GM10266 (cell line): ENCODE data around the gene APOC4.

Experiments used
- DNase-seq: peaks from one replicate; pipeline ENCODE4 v3.0.0; 2012; ENCODE audit errors: extremely low spot score
- CTCF ChIP-seq: IDR thresholded peaks from 2 replicates; pipeline ENCODE4 v1.5.1; 2012; ENCODE audit warnings: mild to moderate bottlenecking, low read depth; ENCODE audit not compliant: control insufficient read depth, insufficient read depth; ENCODE audit errors: missing control alignments

Gene APOC4

GRCh38 chr19:44990459-44990858 is 48.4 kb downstream of the APOC4 start:
- no peak for DNase-seq
- no peak for TF ChIP-seq CTCF

DNA sequence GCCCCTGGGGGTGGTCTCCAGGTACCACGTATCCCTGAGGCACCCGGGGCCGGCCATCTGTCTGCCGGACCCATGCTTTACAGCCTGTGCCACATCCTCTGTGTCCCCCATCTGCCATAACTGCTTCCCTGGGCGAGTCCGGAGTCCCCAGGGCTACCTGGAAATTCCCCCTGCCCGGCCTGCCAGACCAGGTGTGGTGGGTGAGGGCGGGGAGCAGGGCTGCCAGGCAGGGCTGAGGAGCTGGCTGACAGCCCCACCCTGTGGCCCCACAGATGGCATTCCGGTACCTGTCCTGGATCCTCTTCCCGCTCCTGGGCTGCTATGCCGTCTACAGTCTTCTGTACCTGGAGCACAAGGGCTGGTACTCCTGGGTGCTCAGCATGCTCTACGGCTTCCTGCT is 48.9 kb downstream of the APOC4 start:
- no peak for DNase-seq
- no peak for TF ChIP-seq CTCF

GRCh38 chr19:44992336-44993163 is 50.5 kb downstream of the APOC4 start:
- no peak for DNase-seq
- no peak for TF ChIP-seq CTCF

GRCh38 chr19:44993526-44993925 is 51.5 kb downstream of the APOC4 start:
- TF ChIP-seq CTCF: no peak
- no peak for DNase-seq

GRCh38 chr19:44993926-44994537 is 52.0 kb downstream of the APOC4 start:
- no peak for TF ChIP-seq CTCF
- DNase-seq: no peak
